Right renal pelvis (tissue), 4 donors: Measurements from ENCODE around the gene IMPACT. TPM values are rescaled to one million over a fixed set of nuclear protein-coding genes. Genes with fewer than 3 reads are reported as not detected.

Experiments
- DNase-seq, 4 donors: peaks; one replicate each; pipeline ENCODE4 v3.0.0-alpha.2; 2013; ENCODE audit warnings: low read depth in 4 of 4, low spot score in 3 of 4, missing footprints in 1 of 4
- polyA plus RNA-seq, 4 donors: library from polyadenylated mRNA; unstranded; fragments of 120-200 nt; gene quantifications; one replicate each; pipeline ENCODE4 v1.2.1, GENCODE V29; 2013; ENCODE audit not compliant: insufficient read length in 4 of 4

Gene IMPACT
- polyA plus RNA-seq, 4 donors: 61.3 to 83.9 (median 70.8) TPM

DNA sequence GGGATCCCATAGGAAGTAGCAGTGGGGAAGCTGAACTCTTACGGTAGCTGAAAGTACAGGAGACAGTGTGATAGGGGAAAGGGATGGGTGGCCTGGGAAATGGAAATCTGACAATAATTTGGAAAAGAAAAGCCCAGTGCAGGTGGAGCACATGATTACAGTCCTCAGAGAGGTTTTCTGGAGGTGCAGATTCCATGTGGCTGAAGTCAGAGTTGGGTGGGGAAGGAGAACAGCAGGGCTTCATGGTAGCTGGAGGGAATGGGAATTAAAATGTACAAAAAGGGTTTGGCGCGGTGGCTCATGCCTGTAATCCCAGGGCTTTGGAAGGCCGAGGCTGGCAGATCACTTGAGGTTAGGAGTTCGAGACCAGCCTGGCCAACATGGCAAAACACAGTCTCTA lies 46.1 kb downstream of the IMPACT start:
- DNase-seq: no peak

DNA sequence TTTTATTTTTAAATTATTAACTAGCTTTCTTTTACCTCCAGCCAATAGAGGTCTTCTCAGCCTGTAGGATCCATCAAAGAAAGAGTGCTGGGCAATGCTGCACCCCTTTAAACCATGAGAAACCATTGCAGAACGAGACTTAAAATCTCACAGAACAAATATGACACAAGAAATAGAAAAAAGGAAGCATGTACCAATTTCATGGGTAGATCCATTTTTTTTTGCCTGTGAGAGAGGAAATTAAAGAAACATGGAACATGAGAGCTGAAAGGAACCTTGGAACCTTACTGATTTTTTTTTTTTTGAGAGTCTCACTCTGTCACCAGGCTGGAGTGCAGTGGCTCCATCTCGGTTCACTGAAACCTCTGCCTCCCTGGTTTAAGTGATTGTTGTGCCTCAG lies 47.9 kb downstream of the IMPACT start:
- no peak for DNase-seq

- DNase-seq: no peak
Observed at GRCh38 chr18:24475926-24476589, 49.6 kb downstream of the IMPACT start.

DNA sequence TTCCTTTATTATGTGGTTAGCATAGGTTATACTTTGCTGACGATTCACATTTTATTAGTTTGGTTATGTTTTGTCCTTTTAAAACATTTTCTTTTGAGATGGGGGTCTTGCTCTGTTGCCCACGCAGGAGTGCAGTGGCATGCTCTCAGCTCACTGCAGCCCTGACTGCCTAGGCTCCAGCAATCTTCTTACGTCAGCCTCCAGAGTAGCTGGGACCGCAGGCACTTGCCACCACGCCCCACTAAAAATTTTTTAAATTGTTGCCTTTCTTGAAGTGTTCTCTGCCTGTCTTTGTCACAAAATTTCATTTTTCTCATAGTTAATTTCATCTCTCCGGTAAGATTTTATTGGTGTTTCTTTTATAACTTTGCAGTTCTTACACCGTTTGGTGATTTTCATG lies 52.9 kb downstream of the IMPACT start:
- DNase-seq: no peak

GRCh38 chr18:24482821-24483220 lies 56.4 kb downstream of the IMPACT start:
- no peak for DNase-seq

DNA sequence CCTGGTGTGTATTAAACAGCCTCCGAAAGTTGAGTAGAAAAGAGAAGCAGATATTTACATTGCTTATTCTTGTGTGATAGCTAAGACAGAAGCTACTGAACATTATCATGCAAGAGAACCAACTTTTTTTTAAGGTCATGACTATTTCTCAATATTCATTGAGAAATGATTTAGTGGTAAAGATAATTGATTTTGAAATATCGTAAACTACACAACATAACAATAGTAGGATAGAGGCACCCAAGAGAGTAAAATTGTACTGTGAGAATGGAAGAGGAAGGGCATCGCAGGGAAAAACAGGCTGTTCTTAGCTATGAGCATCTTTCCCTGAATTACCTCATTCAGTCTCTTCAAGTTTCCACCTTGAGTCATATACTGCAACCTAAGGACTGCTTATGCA lies 59.2 kb downstream of the IMPACT start:
- DNase-seq: no peak

GRCh38 chr18:24486684-24487083 lies 60.2 kb downstream of the IMPACT start:
- DNase-seq: no peak

GRCh38 chr18:24488824-24489493 lies 62.5 kb downstream of the IMPACT start:
- DNase-seq: peak in 2 of 4 donors; percentile 36 to 46

- no peak for DNase-seq
Observed at GRCh38 chr18:24490539-24490938, 64.1 kb downstream of the IMPACT start.

- peak in 2 of 4 donors; percentile 64 to 69 for DNase-seq
Observed at GRCh38 chr18:24491927-24492834, 65.7 kb downstream of the IMPACT start.

- DNase-seq: no peak
Observed at GRCh38 chr18:24494586-24494985, 68.1 kb downstream of the IMPACT start.

DNA sequence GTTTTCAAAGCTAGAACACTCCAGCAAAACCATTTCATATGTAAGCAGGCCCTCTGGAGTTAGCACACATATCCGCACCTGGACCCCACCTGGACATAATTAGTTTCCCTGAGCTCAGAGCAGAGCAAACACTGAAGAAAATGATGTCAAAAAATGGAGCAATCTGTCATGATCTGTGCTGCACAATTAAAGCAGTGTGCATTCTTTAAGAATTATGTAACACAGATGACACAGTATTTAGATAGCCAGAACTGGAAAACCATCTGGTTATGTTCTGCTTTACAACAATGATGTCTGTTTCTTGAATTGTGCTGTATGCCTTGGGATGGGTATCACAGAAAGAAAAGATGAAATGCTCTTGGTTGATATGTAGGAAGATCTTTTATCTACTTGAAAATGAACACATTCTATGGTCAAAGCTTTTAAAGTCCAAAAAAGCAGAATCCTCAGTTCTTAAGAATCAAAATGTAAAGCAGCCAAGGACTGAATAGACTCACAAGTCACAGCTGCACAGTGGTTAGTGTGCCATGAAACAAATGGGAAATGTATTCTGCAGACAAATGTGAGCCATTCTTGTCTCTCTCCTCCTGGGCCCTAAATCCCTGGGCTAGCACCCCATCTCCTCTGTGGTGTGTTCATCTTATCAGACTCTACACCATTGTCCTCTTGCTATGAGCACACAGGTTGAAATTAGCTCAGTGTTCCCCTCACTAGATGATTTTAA lies 70.7 kb downstream of the IMPACT start:
- DNase-seq: no peak

DNA sequence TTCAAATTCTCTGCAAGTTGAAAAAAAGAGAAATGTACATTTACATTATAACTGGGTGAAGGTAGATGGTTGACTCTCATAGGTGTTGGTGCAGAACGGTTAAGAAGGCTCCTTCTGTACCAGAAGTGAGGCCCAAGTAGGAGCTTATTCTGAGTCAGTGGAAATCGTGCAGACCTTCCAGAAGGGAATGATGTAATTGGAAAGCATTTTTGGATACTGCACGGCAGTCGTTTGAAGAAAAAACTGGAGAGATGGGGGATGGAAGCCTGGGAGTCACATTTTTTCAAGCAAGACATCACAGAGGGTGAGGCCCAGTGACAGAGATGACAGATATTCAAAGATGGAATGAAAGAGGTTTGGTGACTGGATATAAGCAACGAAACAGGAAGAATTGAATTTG lies 73.3 kb downstream of the IMPACT start:
- DNase-seq: no peak

DNA sequence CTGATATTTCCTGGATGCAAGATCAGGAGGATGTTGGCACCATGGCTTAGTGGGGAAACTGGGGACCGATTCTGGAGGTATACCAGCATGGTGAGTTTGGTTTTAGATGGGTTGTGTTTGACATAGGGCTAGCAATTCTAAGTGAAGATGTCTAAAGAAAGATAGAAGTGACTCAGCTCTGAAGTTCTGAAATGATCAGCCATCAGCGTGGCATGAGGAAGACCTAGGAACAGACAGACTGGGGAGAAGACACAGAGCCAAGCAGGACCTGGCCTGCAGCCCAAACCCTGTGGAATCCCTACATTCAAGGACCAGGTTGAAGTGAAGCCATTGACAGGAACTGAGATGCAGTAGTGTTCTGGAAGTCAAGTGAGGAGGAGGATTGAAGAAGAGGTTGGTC lies 73.7 kb downstream of the IMPACT start:
- DNase-seq: no peak

- no peak for DNase-seq
Observed at GRCh38 chr18:24500766-24501165, 74.3 kb downstream of the IMPACT start.

DNA sequence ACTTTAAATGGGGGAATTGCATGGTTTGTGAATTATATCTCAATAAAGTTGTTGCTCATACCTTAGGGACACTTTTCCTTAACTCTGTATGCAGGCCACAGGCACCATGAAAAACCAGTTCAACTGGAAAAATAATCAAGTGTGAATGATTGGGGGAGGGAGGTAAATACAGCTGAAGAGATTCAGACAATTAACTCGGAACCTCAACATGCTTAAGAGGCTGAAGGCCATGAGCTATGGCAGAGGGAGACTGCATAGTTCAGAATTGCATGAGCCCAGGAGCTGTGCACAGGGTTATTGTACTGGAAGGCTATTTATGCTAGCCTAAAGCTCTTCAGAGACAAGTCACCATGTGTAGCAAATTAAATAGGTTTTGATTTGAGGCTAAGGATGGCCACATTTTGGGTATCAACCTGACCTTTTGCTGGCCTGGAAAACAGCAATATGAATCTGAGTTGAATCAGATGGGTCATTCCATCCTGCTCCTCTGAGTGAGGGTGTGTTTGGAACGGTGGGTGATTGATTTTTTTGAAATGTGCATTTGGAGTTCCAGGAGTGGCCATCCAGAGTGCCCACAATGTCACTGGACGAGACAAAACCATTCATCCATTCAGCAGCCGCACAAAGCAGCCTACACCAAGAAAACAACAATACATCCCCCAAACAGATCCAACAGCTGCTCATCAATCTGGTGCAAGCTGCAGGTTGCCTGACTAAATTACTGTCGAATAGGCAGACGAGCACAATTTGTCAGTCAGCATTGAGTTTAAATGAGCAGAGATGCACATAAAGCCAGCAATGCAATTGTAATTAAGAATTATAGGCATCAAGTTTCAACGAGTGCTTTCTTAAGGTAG lies 76.4 kb downstream of the IMPACT start:
- DNase-seq: peak in 1 of 4 donors; percentile 28
